Ishikawa (cell line): ENCODE measurements around the gene DHPS.

Experiments used
- CEBPB ChIP-seq: IDR thresholded peaks from 2 replicates; pipeline ENCODE4 v1.6.1; 2012
- CREB1 ChIP-seq: IDR thresholded peaks from 2 replicates; pipeline ENCODE4 v1.6.1; 2012; ENCODE audit warnings: low read depth
- FOXM1 ChIP-seq: IDR thresholded peaks from 2 replicates; pipeline ENCODE4 v1.6.1; 2012; ENCODE audit warnings: low read depth, borderline replicate concordance
- NFIC ChIP-seq: IDR thresholded peaks from 2 replicates; pipeline ENCODE4 v1.6.1; 2012
- REST ChIP-seq: IDR thresholded peaks from 2 replicates; pipeline ENCODE4 v1.6.1; 2012; ENCODE audit warnings: low read depth, mild to moderate bottlenecking
- TEAD4 ChIP-seq: IDR thresholded peaks from 2 replicates; pipeline ENCODE4 v1.6.1; 2012
- USF1 ChIP-seq: IDR thresholded peaks from 2 replicates; pipeline ENCODE4 v1.6.1; 2012
- ZBTB7A ChIP-seq: IDR thresholded peaks from 2 replicates; pipeline ENCODE4 v1.6.1; 2012; ENCODE audit warnings: low read depth
- TF ChIP-seq, protein P1 (sequence below): IDR thresholded peaks from 2 replicates; pipeline ENCODE4 v1.6.1; 2012

GRCh38 chr19:12720296-12720695 lies 38.6 kb upstream of the DHPS start:
- TF ChIP-seq TEAD4: no peak
- no peak for TF ChIP-seq FOXM1
- TF ChIP-seq CEBPB: no peak
- TF ChIP-seq, protein P1, sequence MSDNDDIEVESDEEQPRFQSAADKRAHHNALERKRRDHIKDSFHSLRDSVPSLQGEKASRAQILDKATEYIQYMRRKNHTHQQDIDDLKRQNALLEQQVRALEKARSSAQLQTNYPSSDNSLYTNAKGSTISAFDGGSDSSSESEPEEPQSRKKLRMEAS: no peak
- no peak for TF ChIP-seq NFIC
- no peak for TF ChIP-seq USF1
- TF ChIP-seq ZBTB7A: no peak
- no peak for TF ChIP-seq REST
- no peak for TF ChIP-seq CREB1
